Measurements from ENCODE around the gene FBXL16.

FBXL16 gene

GRCh38 chr16:695355-696089, 10.1 kb downstream of the FBXL16 start:
- no peaks in the 10 kb centered on the region for H3K4me1 ChIP-seq
- TF ChIP-seq CTCF (IDR thresholded peaks at IDR 0.05; ENCODE audit: low read depth, low read length), result no peak
- H3K9me3 ChIP-seq, result no peaks in the 10 kb centered on the region
- no peaks in the 10 kb centered on the region for H3K27me3 ChIP-seq
- DNase-seq, result no peak
- no peak overlapping the region for H3K4me3 ChIP-seq (ENCODE audit: low read depth, low read length)
- H3K36me3 ChIP-seq, result peaks cover 9% of the 10 kb centered on the region

- Histone ChIP-seq H3K4me3 (ENCODE audit: low read depth, low read length) (no peak overlapping the region), H3K27me3 (no peaks in the 10 kb centered on the region)
Measured at GRCh38 chr16:694863-695354, 10.7 kb downstream of the FBXL16 start.

GRCh38 chr16:694187-694862, 11.3 kb downstream of the FBXL16 start:
- H3K36me3 ChIP-seq, result peaks cover 9% of the 10 kb centered on the region
- no peak for TF ChIP-seq CTCF (IDR thresholded peaks at IDR 0.05; ENCODE audit: low read depth, low read length)
- no peaks in the 10 kb centered on the region for H3K27me3 ChIP-seq
- H3K9me3 ChIP-seq, result no peaks in the 10 kb centered on the region
- no peaks in the 10 kb centered on the region for H3K4me1 ChIP-seq
- DNase-seq, result no peak
- no peak overlapping the region for H3K4me3 ChIP-seq (ENCODE audit: low read depth, low read length)

More at GRCh38 chr16:694863-695354, 10.7 kb downstream of the FBXL16 start:
- TF ChIP-seq CTCF (IDR thresholded peaks at IDR 0.05; ENCODE audit: low read depth, low read length), result no peak
- DNase-seq, result no peak
- peaks cover 9% of the 10 kb centered on the region for H3K36me3 ChIP-seq
- no peaks in the 10 kb centered on the region for H3K4me1 ChIP-seq
- no peaks in the 10 kb centered on the region for H3K9me3 ChIP-seq

- Histone ChIP-seq H3K27me3 (no peaks in the 10 kb centered on the region), H3K4me1 (no peaks in the 10 kb centered on the region), H3K36me3 (peaks cover 9% of the 10 kb centered on the region), H3K9me3 (no peaks in the 10 kb centered on the region), H3K4me3 (ENCODE audit: low read depth, low read length) (no peak overlapping the region)
- no peak for DNase-seq
- no peak for TF ChIP-seq CTCF (IDR thresholded peaks at IDR 0.05; ENCODE audit: low read depth, low read length)
Measured at GRCh38 chr16:693766-694165, 11.8 kb downstream of the FBXL16 start.

GRCh38 chr16:693364-693763, 12.2 kb downstream of the FBXL16 start:
- H3K4me3 ChIP-seq (ENCODE audit: low read depth, low read length), result no peak overlapping the region
- no peaks in the 10 kb centered on the region for H3K4me1 ChIP-seq
- no peak for TF ChIP-seq CTCF (IDR thresholded peaks at IDR 0.05; ENCODE audit: low read depth, low read length)
- no peak for DNase-seq
- no peaks in the 10 kb centered on the region for H3K27me3 ChIP-seq
- no peaks in the 10 kb centered on the region for H3K9me3 ChIP-seq
- H3K36me3 ChIP-seq, result peaks cover 9% of the 10 kb centered on the region

All from BE2C (cell line).